ENCODE results near the gene C7. TPM values are rescaled to one million over a fixed set of nuclear protein-coding genes. Genes with fewer than 3 reads are reported as not detected.

The C7 gene
- total RNA-seq, 1 donor from 2014 or later, result not detected

DNA sequence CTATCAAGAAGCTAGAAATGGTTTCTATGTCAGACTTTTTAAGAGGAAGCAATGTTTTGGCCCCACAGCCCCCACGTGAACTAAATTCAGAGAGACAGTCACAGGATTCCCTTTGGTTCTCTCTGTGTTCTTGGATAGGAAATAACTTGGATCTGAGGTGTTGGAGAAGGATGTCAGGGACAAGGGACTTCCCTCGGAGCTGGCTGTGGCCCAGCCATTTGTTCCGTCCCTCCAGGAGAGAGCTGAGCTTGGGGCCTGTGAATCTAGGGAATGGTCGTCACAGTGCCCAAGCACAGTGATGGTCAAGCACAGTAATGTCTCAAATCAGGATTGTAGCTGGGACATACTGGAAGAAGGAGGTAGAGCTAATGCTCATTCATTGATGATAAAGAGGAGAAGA is 2.0 kb downstream of the C7 start:
- Mint-ChIP-seq H3K36me3 (ENCODE audit: unreplicated experiment) (no peaks in the 10 kb centered on the region), H3K4me3 (ENCODE audit: unreplicated experiment) (no peak overlapping the region), H3K9me3 (ENCODE audit: unreplicated experiment) (no peaks in the 10 kb centered on the region), H3K27ac (ENCODE audit: unreplicated experiment) (no peak overlapping the region), H3K27me3 (ENCODE audit: unreplicated experiment) (peaks cover 45% of the 10 kb centered on the region), H3K4me1 (ENCODE audit: unreplicated experiment) (peaks cover 2% of the 10 kb centered on the region)
- no peak for DNase-seq (ENCODE audit: extremely low spot score, unreplicated experiment)
- no peak for TF ChIP-seq CTCF (IDR thresholded peaks at IDR 0.05)

DNA sequence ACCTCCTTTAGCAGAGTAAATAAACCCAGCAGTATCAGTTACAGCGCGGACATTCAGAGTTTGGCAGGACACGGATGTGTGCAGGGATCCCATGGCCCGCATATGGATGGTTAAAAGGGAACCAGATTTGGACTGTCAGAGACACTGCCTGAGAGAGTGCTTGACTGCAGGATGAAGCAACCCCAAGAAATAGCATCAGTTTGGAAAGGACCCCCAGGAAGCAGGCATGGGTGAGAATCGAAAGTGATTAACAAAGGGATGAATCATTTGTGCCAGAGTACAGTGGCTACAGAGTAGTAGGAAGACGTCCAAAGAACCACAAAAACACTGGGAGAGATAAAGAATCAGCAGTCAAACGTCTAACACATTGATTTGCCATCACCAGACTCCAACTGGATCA is 5.5 kb downstream of the C7 start:
- Mint-ChIP-seq H3K4me3 (ENCODE audit: unreplicated experiment) (no peak overlapping the region), H3K4me1 (ENCODE audit: unreplicated experiment) (peaks cover 2% of the 10 kb centered on the region), H3K27ac (ENCODE audit: unreplicated experiment) (no peak overlapping the region), H3K9me3 (ENCODE audit: unreplicated experiment) (no peaks in the 10 kb centered on the region), H3K27me3 (ENCODE audit: unreplicated experiment) (peaks cover 28% of the 10 kb centered on the region), H3K36me3 (ENCODE audit: unreplicated experiment) (no peaks in the 10 kb centered on the region)
- TF ChIP-seq CTCF (IDR thresholded peaks at IDR 0.05), result no peak
- DNase-seq (ENCODE audit: extremely low spot score, unreplicated experiment), result no peak

DNA sequence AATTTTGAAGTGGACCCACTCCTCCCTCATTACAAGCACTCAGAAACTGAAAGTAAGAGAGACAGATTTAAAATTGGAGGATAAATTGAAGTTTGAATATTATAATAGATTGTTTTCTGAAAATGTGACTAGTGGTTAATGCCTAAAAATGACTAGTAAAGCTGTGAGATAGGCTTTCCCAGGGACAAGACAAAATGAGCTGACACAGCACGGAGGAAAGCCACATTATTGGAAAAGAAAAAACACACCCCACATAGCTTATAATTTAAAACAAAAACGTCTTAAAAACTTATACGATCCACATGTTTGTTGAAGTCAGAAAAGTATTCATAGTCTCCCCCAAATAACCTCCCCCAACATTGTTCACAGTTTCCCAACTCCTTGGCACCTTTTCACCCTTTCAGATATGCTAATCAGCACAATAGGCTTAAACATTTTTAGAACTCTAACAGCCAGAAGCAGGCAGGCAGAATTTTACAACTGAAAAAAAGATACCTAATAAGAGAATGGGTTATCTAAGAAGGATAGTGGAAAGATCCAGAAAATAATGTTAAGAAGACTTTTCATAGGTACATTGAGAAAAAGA is 6.1 kb downstream of the C7 start:
- H3K4me3 Mint-ChIP-seq (ENCODE audit: unreplicated experiment), result no peak overlapping the region
- H3K9me3 Mint-ChIP-seq (ENCODE audit: unreplicated experiment), result no peaks in the 10 kb centered on the region
- H3K27me3 Mint-ChIP-seq (ENCODE audit: unreplicated experiment), result peaks cover 26% of the 10 kb centered on the region
- no peak for DNase-seq (ENCODE audit: extremely low spot score, unreplicated experiment)
- H3K36me3 Mint-ChIP-seq (ENCODE audit: unreplicated experiment), result no peaks in the 10 kb centered on the region
- H3K27ac Mint-ChIP-seq (ENCODE audit: unreplicated experiment), result no peak overlapping the region
- no peak for TF ChIP-seq CTCF (IDR thresholded peaks at IDR 0.05)
- peaks cover 2% of the 10 kb centered on the region for H3K4me1 Mint-ChIP-seq (ENCODE audit: unreplicated experiment)

GRCh38 chr5:40916226-40916625 is 6.9 kb downstream of the C7 start:
- H3K36me3 Mint-ChIP-seq (ENCODE audit: unreplicated experiment), result no peaks in the 10 kb centered on the region
- H3K9me3 Mint-ChIP-seq (ENCODE audit: unreplicated experiment), result no peaks in the 10 kb centered on the region
- H3K27me3 Mint-ChIP-seq (ENCODE audit: unreplicated experiment), result peaks cover 25% of the 10 kb centered on the region
- no peak overlapping the region for H3K27ac Mint-ChIP-seq (ENCODE audit: unreplicated experiment)
- no peak for DNase-seq (ENCODE audit: extremely low spot score, unreplicated experiment)
- H3K4me1 Mint-ChIP-seq (ENCODE audit: unreplicated experiment), result peaks cover 2% of the 10 kb centered on the region
- TF ChIP-seq CTCF (IDR thresholded peaks at IDR 0.05), result no peak
- H3K4me3 Mint-ChIP-seq (ENCODE audit: unreplicated experiment), result no peak overlapping the region

DNA sequence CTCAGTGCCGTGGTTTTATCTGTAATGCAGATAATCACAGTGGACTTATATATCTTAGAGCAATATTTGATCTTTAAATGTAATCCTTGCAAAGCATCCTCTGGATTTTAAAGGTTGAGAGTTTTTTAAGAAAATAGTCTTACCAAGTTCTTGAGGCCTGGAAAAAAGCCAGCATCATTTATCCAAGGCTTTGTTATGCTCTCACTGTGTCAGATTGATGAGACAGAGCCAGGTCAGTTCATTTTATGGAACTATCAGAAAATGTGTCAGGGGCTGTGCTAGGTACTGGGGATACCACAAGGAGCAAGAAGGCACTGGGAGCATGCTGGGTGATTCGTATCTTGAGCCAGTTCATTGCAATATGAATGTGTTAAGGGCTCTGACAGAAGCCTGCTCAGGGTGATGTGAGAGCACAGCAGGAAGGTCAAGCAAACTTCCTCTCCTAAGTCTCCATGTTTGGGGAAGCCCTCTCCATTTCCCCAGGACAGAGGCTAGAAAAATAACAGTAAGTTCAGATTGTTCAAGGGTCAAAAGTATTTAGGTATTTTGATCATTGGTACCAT is 19.7 kb downstream of the C7 start:
- no peak for TF ChIP-seq CTCF (IDR thresholded peaks at IDR 0.05)
- H3K4me1 Mint-ChIP-seq (ENCODE audit: unreplicated experiment), result no peaks in the 10 kb centered on the region
- H3K36me3 Mint-ChIP-seq (ENCODE audit: unreplicated experiment), result no peaks in the 10 kb centered on the region
- H3K4me3 Mint-ChIP-seq (ENCODE audit: unreplicated experiment), result no peak overlapping the region
- H3K9me3 Mint-ChIP-seq (ENCODE audit: unreplicated experiment), result peaks cover 23% of the 10 kb centered on the region
- peaks cover 5% of the 10 kb centered on the region for H3K27me3 Mint-ChIP-seq (ENCODE audit: unreplicated experiment)
- H3K27ac Mint-ChIP-seq (ENCODE audit: unreplicated experiment), result no peak overlapping the region
- DNase-seq (ENCODE audit: extremely low spot score, unreplicated experiment), result no peak
